Caco-2 (cell line): Measurements from ENCODE around the gene EMP1. TPM values are rescaled to one million over a fixed set of nuclear protein-coding genes. Genes with fewer than 3 reads are reported as not detected.
"Not testable (repeated sequence)": the region's sequence is repeated elsewhere in the genome, so short reads cannot be mapped to it uniquely, and the experiment has no call there.

ENCODE experiments used
- BruUV-seq: library from RNA; stranded (reverse); fragments of 400-500 nt; replicated peaks from 2 replicates; lab custom pipeline; 2021; lab: Mats Ljungman, UMichigan
- CTCF ChIA-PET: fragments of 300-600 bp; sonication (Branson Sonifier 250); formaldehyde crosslinking; loops from one replicate; lab custom pipeline; 2022; ENCODE audit warnings: antibody characterized with exemption; lab: Charles Lee
- POLR2A ChIA-PET: fragments of 300-600 bp; sonication (Branson Sonifier 250); formaldehyde crosslinking; loops from one replicate; lab custom pipeline; 2022; ENCODE audit warnings: antibody characterized with exemption; lab: Charles Lee
- DNase-seq, 2 experiments: peaks; one replicate each; pipeline versions ENCODE4 v3.0.0 to v3.0.0-alpha.2; 2020 to 2022
- H3K27me3 ChIP-seq: replicated peaks from 2 replicates; pipeline ENCODE4 v1.6.0; 2011; ENCODE audit warnings: low read length; ENCODE audit not compliant: control insufficient read depth, insufficient read depth
- H3K36me3 ChIP-seq: 2 replicates; pipeline ENCODE4 v1.5.1; 2011; ENCODE audit warnings: low read length; ENCODE audit not compliant: control insufficient read depth, insufficient read depth
- H3K4me1 ChIP-seq: fragments of 250-450 bp; sonication (Bioruptor Pico); 2 replicates; pipeline ENCODE4 v1.5.1; 2020; ENCODE audit warnings: mild to moderate bottlenecking
- H3K4me3 ChIP-seq: 2 replicates; pipeline ENCODE4 v1.5.1; 2011; ENCODE audit warnings: low read depth, mild to moderate bottlenecking, control low read depth, low read length
- H3K9me3 ChIP-seq: fragments of 250-450 bp; sonication (Bioruptor Pico); 2 replicates; pipeline ENCODE4 v1.5.1; 2020; ENCODE audit warnings: mild to moderate bottlenecking, moderate library complexity
- H3K27ac Mint-ChIP-seq: one replicate; pipeline ENCODE4 v1.8.0; 2022; ENCODE audit warnings: mixed read lengths; ENCODE audit not compliant: unreplicated experiment
- H3K27me3 Mint-ChIP-seq: one replicate; pipeline ENCODE4 v1.8.0; 2022; ENCODE audit warnings: mixed read lengths; ENCODE audit not compliant: insufficient read depth, unreplicated experiment
- H3K36me3 Mint-ChIP-seq: one replicate; pipeline ENCODE4 v1.8.0; 2022; ENCODE audit warnings: mild to moderate bottlenecking, mixed read lengths; ENCODE audit not compliant: insufficient read depth, unreplicated experiment
- H3K4me1 Mint-ChIP-seq: one replicate; pipeline ENCODE4 v1.8.0; 2022; ENCODE audit warnings: low read depth, mixed read lengths; ENCODE audit not compliant: unreplicated experiment
- H3K4me3 Mint-ChIP-seq: one replicate; pipeline ENCODE4 v1.8.0; 2022; ENCODE audit warnings: mild to moderate bottlenecking, moderate library complexity, mixed read lengths; ENCODE audit not compliant: unreplicated experiment
- H3K9me3 Mint-ChIP-seq: one replicate; pipeline ENCODE4 v1.8.0; 2022; ENCODE audit warnings: mixed read lengths; ENCODE audit not compliant: unreplicated experiment
- CTCF ChIP-seq, 2 experiments: fragments of 200-600 bp in 1 of 2; IDR thresholded peaks; 1 replicate in 1 of 2; 2 replicates in 1 of 2; pipeline versions ENCODE4 v1.5.1 to v1.8.0; 2011 to 2022; ENCODE audit warnings: antibody characterized with exemption in 1 of 2, control low read depth in 1 of 2, inconsistent platforms in 1 of 2, low read depth in 1 of 2, low read length in 1 of 2, mild to moderate bottlenecking in 1 of 2, moderate library complexity in 1 of 2; ENCODE audit not compliant: insufficient read depth in 1 of 2, severe bottlenecking in 1 of 2, unreplicated experiment in 1 of 2
- intact Hi-C: fragments of 100-400 bp; cut with micrococcal nuclease; formaldehyde crosslinking; loops from one replicate; pipeline ENCODE4 v1.10.0; 2022; ENCODE audit not compliant: unreplicated experiment
- total RNA-seq: library from RNA; stranded (reverse); gene quantifications from 2 replicates; pipeline ENCODE4 v1.2.3, GENCODE V29; 2022

Gene EMP1
- total RNA-seq, 1 experiment from 2014 or later, result 6.6 TPM

DNA sequence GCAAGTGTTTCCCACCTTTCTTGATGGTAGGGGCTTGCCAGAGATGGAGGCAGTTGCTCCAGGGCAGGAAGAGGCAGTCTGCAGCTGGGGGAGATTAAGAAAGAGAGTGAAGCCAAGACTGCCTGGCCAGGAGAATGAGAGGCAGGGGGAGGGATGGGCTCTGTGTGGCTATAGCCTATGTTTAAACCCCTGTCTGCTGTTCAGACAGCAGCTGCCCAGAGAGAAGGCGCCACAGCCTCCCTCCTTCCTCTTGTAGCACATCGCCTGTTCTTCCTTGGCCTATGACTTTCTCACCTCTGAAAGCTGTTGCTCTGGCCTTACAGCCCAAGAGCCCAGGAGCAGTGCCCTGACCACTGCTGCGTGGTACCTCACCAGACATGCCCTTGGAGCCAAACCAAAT lies 61.7 kb downstream of the EMP1 start:
- no peak overlapping the region for H3K4me3 Mint-ChIP-seq

GRCh38 chr12:13258717-13259119 lies 62.2 kb downstream of the EMP1 start:
- CTCF ChIA-PET, result no interaction called here
- Mint-ChIP-seq H3K9me3 (peaks cover under 1% of the 10 kb centered on the region), H3K4me3 (no peak overlapping the region), H3K27me3 (no peaks in the 10 kb centered on the region), H3K36me3 (peaks cover 7% of the 10 kb centered on the region), H3K4me1 (peaks cover 19% of the 10 kb centered on the region), H3K27ac (no peak overlapping the region)
- Histone ChIP-seq H3K27me3 (no peaks in the 10 kb centered on the region), H3K36me3 (no peaks in the 10 kb centered on the region), H3K4me3 (no peak overlapping the region), H3K9me3 (no peaks in the 10 kb centered on the region), H3K4me1 (peaks cover 23% of the 10 kb centered on the region)
- intact Hi-C loops, result loop anchor here (1.0 to 10.0 kb wide), 5 partner anchors 196 to 909 kb away; partner anchors contain the start of gene GRIN2B
- DNase-seq, result no peak
- TF ChIP-seq CTCF (IDR thresholded peaks at IDR 0.05; ENCODE audit: insufficient read depth in 1 of 2, low read depth in 1 of 2, low read length in 1 of 2, severe bottlenecking in 1 of 2, unreplicated experiment in 1 of 2), result no peak
- no TSS peak for BruUV-seq
- POLR2A ChIA-PET, result no interaction called here

More for the DNA sequence above, 61.7 kb downstream of the EMP1 start:
- CTCF ChIA-PET, result no interaction called here
- H3K27ac Mint-ChIP-seq, result no peak overlapping the region
- H3K27me3 Mint-ChIP-seq, result no peaks in the 10 kb centered on the region
- no peak for TF ChIP-seq CTCF (IDR thresholded peaks at IDR 0.05; ENCODE audit: insufficient read depth in 1 of 2, low read depth in 1 of 2, low read length in 1 of 2, severe bottlenecking in 1 of 2, unreplicated experiment in 1 of 2)
- DNase-seq, result no peak
- POLR2A ChIA-PET, result no interaction called here
- Histone ChIP-seq H3K4me1 (peaks cover 23% of the 10 kb centered on the region), H3K4me3 (no peak overlapping the region), H3K27me3 (no peaks in the 10 kb centered on the region), H3K9me3 (no peaks in the 10 kb centered on the region), H3K36me3 (no peaks in the 10 kb centered on the region)
- H3K9me3 Mint-ChIP-seq, result no peaks in the 10 kb centered on the region
- intact Hi-C loops, result loop anchor here (1.0 to 10.0 kb wide), 5 partner anchors 197 to 909 kb away; partner anchors contain the start of gene GRIN2B
- H3K36me3 Mint-ChIP-seq, result peaks cover 7% of the 10 kb centered on the region
- no TSS peak for BruUV-seq
- peaks cover 19% of the 10 kb centered on the region for H3K4me1 Mint-ChIP-seq

DNA sequence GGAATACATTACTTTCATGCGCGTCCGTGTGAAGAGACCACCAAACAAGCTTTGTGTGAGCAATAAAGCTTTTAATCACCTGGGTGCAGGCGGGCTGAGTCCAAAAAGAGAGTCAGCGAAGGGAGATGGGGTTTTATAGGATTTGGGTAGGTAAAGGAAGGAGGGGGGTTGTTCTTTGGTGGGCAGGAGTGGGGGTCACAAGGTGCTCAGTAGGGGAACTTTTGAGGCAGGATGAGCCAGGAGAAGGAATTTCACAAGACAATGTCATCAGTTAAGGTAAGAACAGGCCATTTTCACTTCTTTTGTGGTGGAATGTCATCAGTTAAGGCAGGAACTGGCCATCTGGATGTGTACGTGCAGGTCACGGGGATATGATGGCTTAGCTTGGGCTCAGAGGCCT lies 63.1 kb downstream of the EMP1 start:
- H3K27me3 ChIP-seq, DNase-seq, H3K9me3 Mint-ChIP-seq, H3K36me3 ChIP-seq, CTCF ChIA-PET, H3K4me3 Mint-ChIP-seq, POLR2A ChIA-PET, H3K36me3 Mint-ChIP-seq, H3K27ac Mint-ChIP-seq, H3K9me3 ChIP-seq, H3K4me3 ChIP-seq, H3K27me3 Mint-ChIP-seq, BruUV-seq: not testable (repeated sequence)
- peaks cover 23% of the 10 kb centered on the region for H3K4me1 ChIP-seq
- intact Hi-C loops, result loop anchor here (5.0 to 10.0 kb wide), 4 partner anchors 195 to 908 kb away; partner anchors contain the start of gene GRIN2B
- H3K4me1 Mint-ChIP-seq, result peaks cover 27% of the 10 kb centered on the region

DNA sequence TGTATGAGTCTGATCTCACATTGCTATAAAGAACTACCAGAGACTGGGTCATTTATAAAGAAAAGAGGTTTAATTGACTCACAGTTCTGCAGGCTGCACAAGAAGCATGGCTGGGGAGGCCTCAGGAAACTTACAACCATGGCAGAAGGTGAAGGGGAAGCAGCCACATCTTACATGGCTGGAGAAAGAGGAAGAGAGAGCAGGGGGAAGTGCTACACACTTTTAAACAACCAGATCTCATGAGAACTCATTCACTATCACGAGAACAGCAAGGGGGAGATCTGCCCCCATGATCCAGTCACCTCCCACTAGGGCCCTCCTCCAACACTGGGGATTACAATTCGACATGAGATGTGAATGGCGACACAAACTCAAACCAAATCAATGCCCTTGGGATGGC lies 71.3 kb downstream of the EMP1 start:
- POLR2A ChIA-PET, result not testable (repeated sequence)
- CTCF ChIA-PET, result interaction anchor here (1.8 to 2.8 kb wide), 2 partner anchors 10 to 12 kb away, joined by 5 to 22 read pairs; no protein-coding TSS in a partner anchor

More for the DNA sequence above, 71.3 kb downstream of the EMP1 start:
- intact Hi-C loops, H3K4me3 ChIP-seq, H3K27ac Mint-ChIP-seq, BruUV-seq, DNase-seq, H3K36me3 Mint-ChIP-seq, H3K4me3 Mint-ChIP-seq, H3K4me1 ChIP-seq, H3K27me3 ChIP-seq, H3K9me3 ChIP-seq, H3K36me3 ChIP-seq, H3K27me3 Mint-ChIP-seq: not testable (repeated sequence)
- Mint-ChIP-seq H3K4me1 (peaks cover 11% of the 10 kb centered on the region), H3K9me3 (peaks cover 12% of the 10 kb centered on the region)
